Stimulated activated CD8-positive, alpha-beta memory T cell treated with anti-CD3 and anti-CD28 coated beads, Interleukin-7, amount 100 ng/mL, for 4 hours (primary cell): Measurements from ENCODE around the gene ZNF879.

Experiments
- DNase-seq, 2 donors: peaks; one replicate each; pipeline ENCODE4 v3.0.0-alpha.2; 2020; ENCODE audit warnings: low read depth in 2 of 2

The ZNF879 gene

DNA sequence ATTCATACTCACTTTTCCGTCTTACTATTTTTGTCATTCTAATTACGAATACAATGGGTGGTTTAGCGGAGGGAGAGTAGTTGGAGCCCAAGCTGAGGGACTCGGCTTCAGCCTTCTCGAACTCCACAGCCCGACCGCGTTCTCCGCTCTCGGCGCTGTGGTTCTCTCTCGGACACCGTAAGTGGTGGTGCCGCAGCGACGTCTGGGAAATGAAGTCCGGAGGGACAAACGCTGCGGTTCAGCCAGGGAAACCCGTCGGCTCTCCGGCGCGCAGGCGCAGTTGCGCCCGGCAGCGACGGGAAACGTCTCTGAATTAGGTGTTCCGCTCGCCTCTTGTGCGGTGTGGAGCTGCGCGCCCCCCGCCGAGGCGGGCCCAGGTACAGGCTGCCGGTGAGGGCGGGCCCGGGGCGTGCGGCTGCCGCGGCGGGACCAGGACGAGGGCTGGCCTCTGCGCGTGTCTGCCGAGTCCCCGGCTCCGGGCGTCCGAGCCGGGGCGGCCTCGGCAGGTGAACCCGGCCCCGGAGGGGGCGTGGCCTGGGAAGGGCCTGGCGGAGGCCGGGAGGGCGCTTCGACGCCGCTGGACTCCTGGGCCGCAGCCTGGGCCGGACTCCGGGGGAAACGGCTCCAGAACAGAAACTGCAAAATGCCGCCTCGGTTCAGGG lies at the start of gene ZNF879:
Gene ZNF879, plus strand, starts transcription at position 277 of the 662 bp plus-strand sequence. CDS start 1,201 bp downstream, outside the sequence.
- DNase-seq = peak; percentile 89 to 92

DNA sequence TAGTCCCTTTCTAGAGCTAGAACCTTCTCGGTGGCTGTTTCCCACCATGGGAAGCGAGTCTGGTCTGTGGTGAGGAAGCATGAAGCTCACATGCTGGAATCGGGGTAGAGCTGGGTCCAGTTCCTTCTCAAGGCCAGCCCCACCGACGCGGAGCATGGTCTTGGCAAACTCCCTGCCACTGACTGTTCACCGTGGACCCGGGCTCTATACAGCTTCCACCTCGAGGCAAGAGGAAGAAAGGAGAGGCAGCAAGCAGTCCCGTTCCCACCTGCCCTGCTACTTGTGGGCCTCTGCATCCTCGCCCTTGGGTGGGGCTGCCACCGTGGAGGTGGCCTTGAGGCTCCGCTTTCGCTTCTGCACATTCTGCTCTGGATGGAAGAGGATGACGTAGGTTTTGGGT lies 42.2 kb upstream of the ZNF879 start:
- no peak for DNase-seq

DNA sequence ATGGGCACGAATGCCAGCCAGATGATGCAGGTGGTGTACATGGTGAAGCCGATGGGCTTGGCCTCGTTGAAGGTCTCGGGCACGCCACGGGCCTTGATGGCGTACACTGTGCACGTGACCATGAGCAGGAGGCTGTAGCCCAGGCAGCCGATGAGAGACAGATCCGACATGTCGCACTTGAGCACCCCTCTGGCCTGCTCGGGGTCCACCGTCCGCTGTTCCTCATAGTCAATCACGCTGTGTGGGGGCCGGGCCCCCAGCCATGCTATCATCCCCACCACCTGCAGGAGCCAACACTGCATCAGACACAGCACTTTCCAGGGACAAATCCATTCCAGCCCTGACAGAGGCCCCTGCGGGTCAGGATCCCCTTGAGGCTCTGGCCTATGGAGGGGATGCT lies 40.7 kb upstream of the ZNF879 start:
- DNase-seq = no peak

DNA sequence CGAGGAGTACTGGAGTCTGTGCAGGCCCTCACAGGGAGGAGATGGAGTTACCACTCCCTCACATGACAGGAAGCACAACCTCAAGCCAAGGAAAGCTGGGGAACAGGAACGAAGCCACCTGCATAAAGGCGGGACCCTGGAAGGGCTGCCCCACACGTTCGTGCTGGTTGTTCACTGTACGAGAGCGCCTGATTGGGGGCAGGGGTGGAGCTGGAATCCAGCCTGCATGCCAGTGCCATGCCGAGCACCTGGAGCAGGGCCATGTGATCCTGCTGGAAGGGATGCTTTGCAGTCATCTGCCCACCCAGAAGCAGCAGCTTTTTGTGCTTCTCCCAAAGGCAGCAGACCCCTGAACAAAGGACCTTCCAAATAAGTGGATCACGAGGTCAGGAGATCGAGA lies 39.9 kb upstream of the ZNF879 start:
- DNase-seq = no peak

DNA sequence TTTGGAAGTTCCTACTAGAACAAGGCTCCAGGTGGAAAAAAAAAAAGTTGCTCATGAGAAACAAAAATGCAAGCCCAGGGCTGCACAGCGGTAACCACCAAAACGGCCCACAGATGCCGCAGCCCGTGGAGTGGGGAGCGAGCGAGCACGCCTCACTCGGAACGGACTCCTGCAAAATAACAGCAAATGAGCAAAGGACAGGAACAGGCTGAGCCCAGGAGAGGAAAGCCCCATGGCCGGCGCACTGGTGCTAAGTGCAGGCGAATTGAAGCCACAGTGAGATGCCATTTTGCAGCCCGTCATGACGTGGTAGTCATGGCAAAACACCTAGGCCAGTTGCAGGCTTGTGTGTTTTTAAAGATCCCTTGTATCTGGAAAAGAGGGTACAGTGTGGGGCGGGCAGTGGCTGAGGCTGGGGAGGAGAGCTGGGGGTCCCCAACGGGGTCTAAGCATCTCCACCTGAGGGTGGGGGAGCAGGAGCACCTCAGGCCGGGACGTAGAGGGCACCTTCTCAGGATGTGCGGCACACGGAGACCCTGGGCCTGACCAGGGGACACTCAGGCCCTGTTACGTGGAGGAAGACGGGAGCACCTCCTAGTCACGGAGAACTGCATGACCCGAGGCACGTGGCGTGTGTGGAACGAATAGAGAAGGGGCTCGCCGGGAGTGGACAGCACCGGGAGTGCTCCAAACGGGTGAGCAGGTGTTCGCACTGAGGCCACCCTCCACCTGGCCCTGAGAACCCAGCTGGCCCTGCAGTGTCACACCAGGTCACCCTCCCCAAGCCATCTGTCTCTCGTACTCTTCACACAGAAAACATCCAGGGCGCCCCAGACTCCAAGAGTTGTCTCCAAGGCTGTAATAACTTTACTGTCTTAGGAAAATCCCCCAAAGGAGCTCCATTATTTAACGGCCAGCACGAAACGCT lies 39.2 kb upstream of the ZNF879 start:
- no peak for DNase-seq

DNA sequence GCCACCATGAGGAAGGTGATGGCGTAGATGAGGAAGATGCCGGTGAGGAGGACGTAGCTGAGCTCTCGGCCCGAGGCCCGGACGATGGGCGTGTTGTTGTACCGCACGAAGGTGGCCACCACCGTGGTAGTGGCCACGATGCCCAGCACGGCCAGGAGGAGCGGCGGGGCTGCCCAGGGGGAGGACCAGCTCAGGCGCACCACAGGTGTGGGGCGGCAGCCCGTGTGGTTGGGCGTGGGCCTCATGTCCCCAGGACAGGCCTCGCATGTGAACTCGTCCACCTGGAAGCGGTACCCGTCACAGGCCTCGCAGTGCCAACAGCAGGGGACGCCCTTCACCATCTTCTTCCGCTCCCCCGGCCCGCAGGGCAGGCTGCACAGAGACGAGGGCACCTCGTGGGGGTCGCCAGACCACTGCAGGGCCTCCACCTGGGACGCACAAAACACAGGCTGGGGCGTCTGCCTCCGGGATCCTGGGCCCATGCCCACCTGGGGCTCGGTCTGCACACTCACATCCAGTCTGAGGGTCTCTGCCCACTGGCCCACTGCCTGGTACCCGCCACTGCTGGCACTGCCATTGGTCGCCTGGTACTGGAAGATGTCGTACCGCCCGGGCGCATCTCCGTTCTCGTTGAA lies 37.2 kb upstream of the ZNF879 start:
- no peak for DNase-seq

DNA sequence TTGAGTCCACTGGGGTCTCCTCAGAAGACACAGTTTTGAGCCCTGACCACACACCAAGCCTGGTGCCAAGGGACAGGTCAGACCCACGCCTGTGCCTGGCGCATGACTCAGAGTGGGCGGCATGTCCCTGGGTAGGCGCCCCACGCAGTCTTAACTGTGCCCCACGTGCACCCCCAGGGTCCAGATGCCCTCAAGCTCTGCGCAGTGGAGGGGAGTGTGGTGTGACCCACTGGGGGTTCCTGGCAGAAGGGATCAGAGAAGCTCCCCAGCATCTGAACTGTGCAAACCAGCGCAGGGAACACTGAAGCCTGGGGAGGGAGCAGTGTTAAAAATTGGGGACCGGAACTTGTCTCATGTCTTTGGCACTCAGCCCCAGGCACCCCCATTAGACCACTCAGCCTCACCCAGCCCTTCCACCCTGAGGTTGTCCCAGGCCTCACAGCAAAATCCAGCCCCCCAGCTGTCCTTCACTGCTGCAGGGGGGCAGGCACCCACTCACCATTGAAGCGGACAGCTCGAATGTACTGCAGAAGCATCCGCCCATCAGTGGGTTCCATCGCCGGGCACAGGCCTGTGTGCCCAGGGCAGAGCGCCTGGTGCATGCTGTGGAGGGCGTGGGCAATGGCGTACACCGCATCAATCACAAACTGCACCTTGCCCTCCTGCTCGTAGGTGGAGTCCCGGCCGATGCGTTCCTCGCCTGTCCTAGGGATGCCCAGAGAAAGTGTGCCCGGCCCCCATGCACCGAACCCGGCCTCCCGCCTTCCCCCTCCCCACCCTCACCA lies 35.0 kb upstream of the ZNF879 start:
- DNase-seq = no peak

DNA sequence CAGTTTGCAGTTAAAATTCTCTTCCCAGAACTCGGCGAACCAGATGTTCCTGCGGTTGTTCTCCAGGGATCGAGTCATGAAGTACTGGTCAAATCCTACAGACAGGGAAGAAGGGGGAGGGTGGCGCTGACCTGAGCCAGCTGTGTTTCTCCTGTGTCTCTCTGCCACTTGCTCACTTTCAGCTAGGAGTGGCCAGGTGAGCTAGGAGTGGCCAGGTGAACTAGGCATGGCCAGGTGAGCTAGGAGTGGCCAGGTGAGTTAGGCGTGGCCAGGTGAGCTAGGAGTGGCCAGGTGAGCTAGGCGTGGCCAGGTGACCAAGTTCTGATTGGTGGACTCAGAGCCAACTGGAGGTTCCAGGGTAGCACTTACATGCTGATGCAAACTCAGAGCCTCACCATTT lies 34.3 kb upstream of the ZNF879 start:
- DNase-seq = no peak

DNA sequence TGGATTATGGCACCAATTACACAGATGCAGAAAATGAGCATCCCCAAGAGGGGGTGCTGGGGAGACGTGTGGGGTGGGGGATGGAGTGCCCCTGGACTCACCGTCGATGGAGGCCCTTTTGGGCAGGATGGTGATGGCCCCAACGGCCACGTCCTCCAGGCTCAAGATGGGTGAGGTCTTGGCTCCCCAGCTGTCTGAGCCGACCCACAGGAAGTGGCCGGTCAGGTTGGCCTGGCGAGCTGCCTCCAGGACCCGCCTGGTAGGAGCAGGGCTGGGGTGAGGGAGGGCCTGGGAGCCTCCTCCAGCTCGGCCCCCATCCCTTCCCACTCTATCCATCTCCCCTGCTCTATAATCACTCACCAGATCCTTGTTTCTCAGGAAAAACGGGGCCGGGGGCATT lies 33.1 kb upstream of the ZNF879 start:
- DNase-seq = no peak

DNA sequence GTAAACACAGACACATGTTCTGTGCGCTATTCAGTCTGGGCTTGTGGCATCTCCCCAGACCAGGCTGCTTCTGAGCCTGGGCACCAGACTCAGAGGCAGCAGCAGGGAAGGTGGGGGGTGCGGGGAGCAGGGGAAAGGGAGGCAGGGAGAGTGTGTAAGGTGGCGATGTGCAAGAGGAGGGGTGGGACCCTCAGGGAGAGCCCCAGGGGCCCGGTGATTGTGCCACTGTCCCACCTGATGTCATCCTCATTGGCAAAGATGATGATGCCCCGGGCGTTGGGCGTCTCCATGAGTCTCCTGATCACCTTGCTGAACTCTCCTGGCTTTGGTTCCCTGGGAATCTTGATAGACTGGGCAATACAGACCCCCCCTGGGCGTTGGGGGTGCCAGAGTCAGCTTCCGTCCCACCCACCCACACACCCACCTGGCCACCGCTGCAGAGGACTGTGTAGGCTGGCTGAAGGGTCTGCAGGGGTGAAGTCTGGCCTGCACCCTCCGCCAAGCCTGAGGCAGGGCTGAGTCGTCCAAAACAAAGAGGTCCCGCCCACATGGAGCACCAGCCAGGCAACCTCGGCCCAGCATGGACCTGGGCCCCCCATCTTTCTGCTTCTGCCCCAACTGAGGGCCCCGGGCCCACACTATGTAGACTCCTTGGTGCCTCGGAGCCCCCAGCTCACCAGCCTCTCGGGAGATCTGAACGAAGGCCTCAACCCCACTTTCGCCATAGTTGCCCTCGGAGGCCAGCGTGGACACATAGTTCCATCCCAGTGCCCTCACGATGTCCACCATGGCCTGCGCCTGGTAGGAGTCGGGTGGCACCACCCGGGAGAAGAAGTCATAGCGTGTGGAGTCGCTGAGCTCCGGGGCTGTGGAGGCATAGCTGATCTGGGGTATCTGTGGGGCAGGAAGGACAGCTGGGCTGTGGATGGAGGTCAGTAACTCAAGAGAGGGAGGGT lies 32.1 kb upstream of the ZNF879 start:
- DNase-seq = no peak

DNA sequence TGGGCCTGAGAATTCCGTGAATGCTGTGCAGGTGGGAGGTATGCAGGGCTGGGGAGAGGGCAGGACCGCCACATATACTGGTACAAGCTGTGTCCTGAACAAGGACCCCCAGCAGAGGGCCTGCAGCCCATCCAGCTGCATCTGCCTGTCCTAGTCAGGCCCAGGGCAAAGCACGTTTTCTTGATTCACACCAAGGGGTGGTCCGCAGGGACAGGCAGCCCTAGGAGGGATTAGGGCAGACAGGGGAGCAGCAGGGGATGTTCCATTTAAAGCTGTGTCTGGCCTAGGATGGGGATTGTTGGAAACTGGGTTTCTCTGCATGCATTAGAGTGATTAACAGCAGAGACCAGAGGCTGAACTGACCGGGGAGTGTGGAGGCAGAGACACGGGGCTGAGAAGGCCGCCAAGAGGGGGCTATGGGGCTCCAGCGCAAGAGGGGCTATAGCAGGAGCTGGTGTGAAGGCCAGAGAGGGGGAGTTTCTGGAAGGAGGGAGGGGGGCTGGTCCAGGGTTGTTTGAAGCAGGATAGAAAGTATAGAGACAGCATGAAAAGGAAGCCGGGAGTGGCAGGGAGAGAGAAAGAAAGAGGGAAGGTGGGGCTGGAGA lies 31.2 kb upstream of the ZNF879 start:
- no peak for DNase-seq

DNA sequence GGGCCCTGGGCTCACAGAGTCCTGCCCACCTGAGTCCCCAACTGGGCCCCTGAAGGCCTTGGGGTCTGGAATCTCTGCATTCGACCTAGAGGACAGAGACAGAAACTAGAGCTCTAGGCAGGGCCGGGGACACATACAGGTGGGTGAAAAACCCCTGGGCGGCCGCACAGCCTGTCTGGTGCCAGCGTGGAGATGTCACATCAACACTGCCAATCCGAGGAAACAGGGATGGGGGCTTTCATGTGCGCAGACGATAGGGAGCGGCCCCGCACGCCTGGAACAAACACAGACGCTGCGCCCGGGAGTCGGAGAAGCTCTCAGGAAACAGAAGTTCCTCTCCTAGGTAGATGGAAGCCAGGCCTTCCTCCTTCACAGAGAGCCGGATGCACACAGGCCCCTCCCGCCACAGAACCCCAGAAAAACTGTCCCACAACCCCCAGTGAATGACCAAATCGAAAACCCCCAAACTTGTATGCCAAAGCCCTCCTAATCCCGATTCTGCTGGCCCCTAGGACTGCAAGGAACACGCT lies 30.3 kb upstream of the ZNF879 start:
- DNase-seq = no peak

DNA sequence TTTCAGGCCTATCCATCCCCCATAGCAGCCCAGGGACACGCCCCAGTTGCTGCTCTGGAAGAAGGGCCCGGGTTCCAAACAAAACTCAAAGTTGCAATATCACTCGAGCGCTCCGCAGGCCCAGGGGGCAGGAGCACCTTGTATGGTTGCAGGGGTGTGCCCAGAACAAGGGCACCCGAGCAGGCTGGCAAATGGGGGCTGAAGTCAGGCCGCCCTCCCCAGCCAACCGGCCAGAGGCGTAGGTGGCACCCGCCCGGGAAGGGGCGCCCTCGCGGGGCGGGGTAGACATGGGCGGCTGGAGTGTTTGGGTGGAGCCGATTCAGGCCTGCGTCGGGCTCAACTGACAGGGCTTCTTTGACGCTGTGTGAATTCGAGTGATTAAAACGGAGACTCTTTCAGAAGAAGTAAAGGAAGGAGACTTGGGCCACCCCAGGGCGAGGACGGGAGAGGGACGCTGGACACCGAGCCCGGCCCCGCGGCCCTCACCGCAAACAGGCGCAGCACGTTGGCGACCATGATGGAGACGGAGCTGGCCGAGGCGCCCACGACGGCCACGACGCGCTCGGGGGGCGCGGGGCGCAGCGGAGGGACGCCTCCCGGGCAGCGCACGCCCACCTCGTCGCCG lies 29.5 kb upstream of the ZNF879 start:
- DNase-seq = no peak

DNA sequence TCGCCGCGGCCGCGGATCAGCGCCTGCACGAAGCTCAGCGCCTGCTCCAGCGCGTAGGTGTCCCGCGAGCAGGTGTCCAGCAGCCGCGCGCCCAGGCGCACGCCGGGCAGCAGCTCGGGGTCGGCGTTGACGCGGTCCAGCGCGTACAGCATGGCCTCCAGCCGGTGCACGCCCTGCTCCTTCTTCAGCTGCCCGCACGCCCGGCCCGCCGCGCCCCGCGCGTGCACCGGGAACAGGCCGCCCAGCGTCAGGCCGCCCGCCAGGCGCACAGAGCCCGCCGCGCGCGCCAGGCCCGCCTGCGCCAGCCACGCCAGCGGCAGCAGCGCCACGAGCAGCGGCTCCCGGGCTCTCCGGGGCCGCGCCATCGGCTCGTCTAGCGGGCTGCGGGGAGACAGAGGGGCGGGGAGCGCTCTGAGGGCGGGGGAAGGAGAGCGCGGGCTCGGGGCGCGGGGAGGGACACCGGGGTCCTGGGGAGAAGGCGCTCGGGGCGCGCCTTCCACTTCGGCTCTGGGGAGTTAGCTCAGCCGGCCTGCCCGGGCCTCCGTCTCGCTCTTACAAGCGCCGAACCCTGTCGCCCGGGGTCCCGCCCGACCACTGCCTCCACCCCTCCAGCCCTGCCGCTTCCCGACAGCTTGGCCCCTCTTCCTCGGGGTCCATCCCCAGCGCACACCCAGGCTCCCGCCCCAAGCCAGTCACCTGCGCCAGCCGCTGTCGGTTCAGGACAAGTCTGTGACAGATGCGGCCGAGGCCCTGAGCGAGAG lies 28.8 kb upstream of the ZNF879 start, which contains the start of gene GRM6:
Gene GRM6, minus strand, starts transcription at position 741 of the 761 bp plus-strand sequence. Its CDS starts 376 bp downstream, at position 365.
- DNase-seq = no peak

DNA sequence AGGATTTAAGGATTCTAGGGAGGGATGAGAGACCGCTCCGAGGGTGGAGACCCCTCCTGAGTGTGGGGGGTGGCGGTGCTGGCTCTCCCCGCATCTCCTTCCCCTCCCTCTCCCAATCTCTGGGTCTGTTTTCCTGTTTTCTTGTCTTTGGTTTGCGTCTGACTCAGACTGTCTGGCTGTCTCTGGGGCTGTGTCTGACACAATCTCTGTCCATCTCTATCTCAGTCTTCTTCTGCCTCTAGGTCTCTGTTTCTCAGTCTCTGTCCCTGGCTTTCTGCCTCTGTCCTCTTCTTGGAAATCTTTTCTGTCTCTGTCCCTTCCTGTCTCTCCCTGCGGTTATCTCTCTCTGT lies 28.3 kb upstream of the ZNF879 start:
- DNase-seq = no peak

DNA sequence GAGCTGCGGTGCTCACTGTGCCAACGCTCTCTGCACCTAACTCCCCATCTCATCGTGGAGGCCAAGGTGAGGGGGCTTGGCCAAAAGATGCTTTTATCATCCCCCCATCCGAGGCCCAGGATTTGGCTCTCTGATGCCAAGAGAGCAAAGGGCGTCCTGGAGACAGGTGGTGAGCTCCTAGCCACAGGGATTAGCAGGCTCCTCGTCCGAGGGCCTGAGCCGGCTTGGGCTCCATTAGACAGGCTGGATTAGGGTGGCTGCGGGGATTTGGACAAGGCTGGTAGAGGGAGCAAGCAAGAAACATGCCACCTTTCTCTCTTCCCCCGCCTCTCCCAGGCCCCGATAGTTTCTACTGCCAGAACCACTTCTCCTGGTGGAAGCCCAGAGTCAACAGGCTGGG lies 27.4 kb upstream of the ZNF879 start:
- no peak for DNase-seq

DNA sequence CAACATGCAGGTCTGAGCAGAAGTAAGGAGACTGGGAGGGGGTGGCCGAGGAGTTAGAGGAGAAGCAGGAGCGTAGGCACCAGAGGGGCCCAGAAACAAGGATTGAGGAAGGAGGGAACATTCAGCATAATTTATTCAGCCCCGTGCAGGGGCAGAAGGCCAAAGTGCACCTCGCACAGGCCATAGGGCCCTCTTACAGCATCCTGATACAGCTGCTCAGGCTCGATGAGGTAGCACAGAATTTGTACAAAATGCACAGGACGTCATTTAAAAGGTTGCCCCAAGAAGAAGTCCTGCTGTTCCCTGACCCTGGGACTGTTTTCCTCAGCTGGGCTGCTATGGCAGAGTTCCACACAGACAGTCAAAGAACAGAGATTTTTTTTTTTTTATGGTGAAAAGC lies 26.4 kb upstream of the ZNF879 start:
- DNase-seq = no peak

DNA sequence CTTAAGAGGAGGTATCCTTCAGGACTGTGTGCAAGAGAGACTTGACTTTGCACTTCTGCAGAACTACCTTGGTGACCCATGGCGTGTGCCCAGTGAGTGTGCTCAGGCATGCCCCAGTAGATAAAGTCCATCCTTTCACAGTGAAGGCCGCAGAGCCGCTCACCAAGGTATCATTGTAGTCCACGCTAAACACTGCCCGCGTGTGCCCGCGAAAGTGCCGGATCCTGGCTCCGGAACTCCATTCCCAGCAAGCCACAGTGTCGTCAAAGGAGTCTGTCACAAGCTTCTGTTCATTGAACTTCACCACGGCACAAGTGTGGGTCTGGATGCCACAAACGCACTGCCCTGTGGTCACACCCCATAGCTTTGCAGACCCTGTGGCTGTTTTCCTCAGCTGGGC lies 25.2 kb upstream of the ZNF879 start:
- no peak for DNase-seq

DNA sequence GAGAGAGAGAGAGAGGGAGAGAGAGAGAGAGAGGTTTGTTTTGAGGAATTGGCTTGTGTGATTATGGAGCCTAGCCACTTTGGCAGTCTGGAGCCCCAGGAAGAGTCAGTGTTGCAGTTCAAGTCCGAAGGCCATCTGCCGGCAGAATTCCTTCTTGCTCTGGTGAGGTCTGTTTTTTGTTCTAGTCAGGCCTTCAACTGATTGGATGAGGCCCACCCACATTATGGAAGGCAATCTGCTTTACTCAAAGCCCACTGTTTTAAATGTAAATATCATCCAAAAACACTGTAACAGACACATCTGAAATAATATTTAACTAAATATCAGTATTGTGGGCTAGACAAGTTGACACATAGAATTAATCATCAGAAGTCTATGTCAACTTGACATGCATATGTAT lies 17.0 kb upstream of the ZNF879 start:
- no peak for DNase-seq
